Measurements from ENCODE around the gene TTC39A. TPM values are rescaled to one million over a fixed set of nuclear protein-coding genes. Genes with fewer than 3 reads are reported as not detected.

TTC39A gene
- total RNA-seq, 2 donors from 2014 or later: 7.9 to 21.3 TPM

DNA sequence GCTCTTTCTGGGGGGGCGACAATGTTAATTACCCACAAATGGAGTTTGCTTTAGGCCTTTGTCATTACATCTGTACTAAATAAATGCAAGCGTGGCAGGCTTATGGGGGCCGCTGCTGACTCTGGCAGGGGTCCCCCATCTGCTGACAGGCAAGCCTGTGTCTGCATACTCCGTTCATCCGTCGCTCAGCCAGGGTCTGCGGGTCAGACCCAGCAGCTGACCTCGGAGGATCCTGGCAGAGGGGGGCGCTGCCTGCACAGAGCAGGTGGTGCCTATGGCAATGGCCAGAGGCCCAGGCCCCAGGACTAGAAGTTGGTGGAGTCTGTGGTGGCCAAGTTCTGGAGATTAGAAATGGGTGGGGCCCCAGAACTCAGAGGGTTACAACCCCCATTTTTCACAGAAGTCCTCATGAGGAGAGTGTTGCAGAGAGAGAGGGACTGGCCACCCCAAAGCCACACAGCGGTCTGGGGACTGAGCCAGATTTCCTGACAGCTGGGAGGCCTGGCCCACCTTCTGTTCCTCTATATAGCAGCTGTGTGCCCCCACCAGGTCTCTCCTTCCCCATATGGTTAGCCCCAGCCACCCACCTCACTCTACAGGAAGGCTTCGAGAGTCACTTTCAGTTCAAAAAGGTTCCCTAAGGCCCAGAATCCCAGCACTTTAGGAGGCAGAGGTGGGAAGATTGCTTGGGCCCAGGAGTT, 31.0 kb downstream of the TTC39A start:
- WGBS, 2 donors: 92% methylated on average over 9 to 11 of the region's 11 CpGs
- intact Hi-C loops (cut with DNase I): no loop called here
- no peaks in the 10 kb centered on the region for H3K27me3 ChIP-seq
- H3K4me1 ChIP-seq: peaks cover 18% of the 10 kb centered on the region
- DNase-seq (no peak), ATAC-seq (no peak)
- H3K36me3 ChIP-seq (replicated peaks in 1 of 2; ENCODE audit: insufficient read depth in 1 of 2, low read depth in 2 of 2): peaks cover 0 to 2% of the 10 kb centered on the region in 2 donors
- H3K27ac ChIP-seq: no peak overlapping the region
- H3K9me3 ChIP-seq: no peaks in the 10 kb centered on the region
- TF ChIP-seq POLR2A (IDR thresholded peaks at IDR 0.05): no peak
- TF ChIP-seq, protein P1, sequence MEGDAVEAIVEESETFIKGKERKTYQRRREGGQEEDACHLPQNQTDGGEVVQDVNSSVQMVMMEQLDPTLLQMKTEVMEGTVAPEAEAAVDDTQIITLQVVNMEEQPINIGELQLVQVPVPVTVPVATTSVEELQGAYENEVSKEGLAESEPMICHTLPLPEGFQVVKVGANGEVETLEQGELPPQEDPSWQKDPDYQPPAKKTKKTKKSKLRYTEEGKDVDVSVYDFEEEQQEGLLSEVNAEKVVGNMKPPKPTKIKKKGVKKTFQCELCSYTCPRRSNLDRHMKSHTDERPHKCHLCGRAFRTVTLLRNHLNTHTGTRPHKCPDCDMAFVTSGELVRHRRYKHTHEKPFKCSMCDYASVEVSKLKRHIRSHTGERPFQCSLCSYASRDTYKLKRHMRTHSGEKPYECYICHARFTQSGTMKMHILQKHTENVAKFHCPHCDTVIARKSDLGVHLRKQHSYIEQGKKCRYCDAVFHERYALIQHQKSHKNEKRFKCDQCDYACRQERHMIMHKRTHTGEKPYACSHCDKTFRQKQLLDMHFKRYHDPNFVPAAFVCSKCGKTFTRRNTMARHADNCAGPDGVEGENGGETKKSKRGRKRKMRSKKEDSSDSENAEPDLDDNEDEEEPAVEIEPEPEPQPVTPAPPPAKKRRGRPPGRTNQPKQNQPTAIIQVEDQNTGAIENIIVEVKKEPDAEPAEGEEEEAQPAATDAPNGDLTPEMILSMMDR (IDR thresholded peaks at IDR 0.05): no peak
- H3K4me3 ChIP-seq: no peak overlapping the region

GRCh38 chr1:51298322-51298705, 32.0 kb downstream of the TTC39A start:
- TF ChIP-seq POLR2A (IDR thresholded peaks at IDR 0.05): no peak
- TF ChIP-seq, protein P1 (IDR thresholded peaks at IDR 0.05): no peak
- 88 to 95% methylated on average over 4 of the region's 4 CpGs for WGBS, 2 donors
- H3K4me1 ChIP-seq: peaks cover 18% of the 10 kb centered on the region
- H3K27ac ChIP-seq: no peak overlapping the region
- peaks cover 0 to 2% of the 10 kb centered on the region in 2 donors for H3K36me3 ChIP-seq (replicated peaks in 1 of 2; ENCODE audit: insufficient read depth in 1 of 2, low read depth in 2 of 2)
- no peak for DNase-seq
- no peak for ATAC-seq
- H3K9me3 ChIP-seq: no peaks in the 10 kb centered on the region
- intact Hi-C loops (cut with DNase I): no loop called here
- H3K4me3 ChIP-seq: no peak overlapping the region
- no peaks in the 10 kb centered on the region for H3K27me3 ChIP-seq

GRCh38 chr1:51297401-51298321, 32.7 kb downstream of the TTC39A start:
- intact Hi-C loops (cut with DNase I): no loop called here
- DNase-seq: peak in 2 of 4 donors; percentile 28

DNA sequence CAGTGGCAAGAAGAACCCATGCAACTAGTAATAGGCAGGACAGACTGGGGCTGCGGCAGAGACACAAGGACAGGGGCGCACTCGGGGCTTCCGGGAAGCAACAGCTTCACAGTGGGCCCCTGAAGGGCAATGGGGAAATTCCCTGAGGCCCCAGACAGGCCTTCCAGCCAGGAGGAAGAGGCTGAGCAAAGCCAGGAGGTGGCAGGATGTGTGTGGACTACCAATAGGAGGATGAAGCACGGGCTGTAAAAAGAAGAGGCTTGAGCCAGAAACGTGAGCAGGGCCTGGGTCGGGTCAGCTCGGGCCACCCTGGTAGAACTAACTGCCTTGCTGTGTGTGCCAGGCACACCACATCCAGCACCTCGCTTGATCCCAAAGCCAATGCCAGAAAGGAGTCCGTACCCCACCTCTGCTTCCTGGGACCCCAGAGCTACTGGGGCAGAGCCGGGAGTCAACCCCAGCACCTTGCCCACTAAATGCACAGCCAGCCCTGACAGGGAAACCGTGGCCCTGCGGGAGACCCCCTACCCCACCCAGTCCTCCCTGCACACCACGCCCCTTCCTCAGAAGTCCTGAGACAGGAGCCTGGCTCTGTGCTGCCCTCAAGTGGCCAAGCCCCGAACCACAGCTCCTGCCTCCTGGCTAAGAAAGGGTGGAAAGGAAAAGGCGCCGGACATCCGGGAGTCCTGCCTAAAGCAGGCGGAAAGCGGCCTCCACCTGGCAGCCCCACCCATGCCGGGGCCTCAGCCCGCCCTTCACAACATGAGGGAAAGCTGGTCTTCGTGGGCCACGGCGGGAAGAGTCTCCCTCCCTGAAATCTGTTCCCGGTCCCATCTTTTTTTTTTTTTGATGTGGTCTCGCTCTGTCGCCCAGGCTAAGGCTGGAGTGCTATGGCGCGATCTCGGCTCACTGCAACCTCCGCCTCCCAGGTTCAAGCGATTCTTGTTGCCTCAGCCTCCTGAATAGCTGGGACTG, 33.7 kb downstream of the TTC39A start:
- H3K36me3 ChIP-seq (replicated peaks in 1 of 2; ENCODE audit: insufficient read depth in 1 of 2, low read depth in 2 of 2): peaks cover 0 to 2% of the 10 kb centered on the region in 2 donors
- ATAC-seq (peak; percentile 93), DNase-seq (peak; percentile 87 to 93 (median 90))
- 21 to 26% methylated on average over 23 to 33 of the region's 33 CpGs for WGBS, 2 donors
- no peak overlapping the region for H3K4me3 ChIP-seq
- intact Hi-C loops (cut with DNase I): no loop called here
- H3K27ac ChIP-seq: peak overlapping the region in 2 of 4 donors; percentile 33 to 35
- H3K4me1 ChIP-seq: peaks cover 18% of the 10 kb centered on the region
- H3K27me3 ChIP-seq: no peaks in the 10 kb centered on the region
- TF ChIP-seq POLR2A (IDR thresholded peaks at IDR 0.05): peak in 2 of 3 donors; percentile 10 to 26
- TF ChIP-seq, protein P1 (IDR thresholded peaks at IDR 0.05): peak; percentile 91 to 98 (median 94)
- H3K9me3 ChIP-seq: no peaks in the 10 kb centered on the region

More at GRCh38 chr1:51297401-51298321, 32.7 kb downstream of the TTC39A start:
- Histone ChIP-seq H3K36me3 (replicated peaks in 1 of 2; ENCODE audit: insufficient read depth in 1 of 2, low read depth in 2 of 2) (peaks cover 0 to 2% of the 10 kb centered on the region in 2 donors), H3K27me3 (no peaks in the 10 kb centered on the region), H3K27ac (peak overlapping the region in 1 of 4 donors; percentile 35), H3K4me3 (no peak overlapping the region), H3K4me1 (peaks cover 18% of the 10 kb centered on the region), H3K9me3 (no peaks in the 10 kb centered on the region)
- WGBS, 2 donors: 70 to 72% methylated on average over 25 of the region's 25 CpGs
- TF ChIP-seq, protein P1 (IDR thresholded peaks at IDR 0.05): no peak
- TF ChIP-seq POLR2A (IDR thresholded peaks at IDR 0.05): no peak
- ATAC-seq: peak; percentile 16
